GM12878 (cell line): ENCODE measurements around the gene KIF22. TPM values are rescaled to one million over a fixed set of nuclear protein-coding genes. Genes with fewer than 3 reads are reported as not detected.
"Not testable (repeated sequence)": the region's sequence is repeated elsewhere in the genome, so short reads cannot be mapped to it uniquely, and the experiment has no call there.

Experiments used
- ATAC-seq: fragments of 200-7000 bp; cut with Tn5 transposase; 3 replicates; pipeline ENCODE4 v1.9.1; 2020; ENCODE audit warnings: mild to moderate bottlenecking, moderate library complexity
- BruUV-seq: library from RNA; stranded (reverse); fragments of 400-500 nt; replicated peaks from 2 replicates; lab custom pipeline; 2021; lab: Mats Ljungman, UMichigan
- CTCF ChIA-PET: fragments of 300-600 bp; sonication (Branson Sonifier 250); formaldehyde crosslinking; extraction: SDS; loops from one replicate; lab custom pipeline; 2021; ENCODE audit warnings: inconsistent platforms; lab: Yijun Ruan, JAX
- POLR2A ChIA-PET: fragments of 350-600 bp; formaldehyde crosslinking; extraction: SDS; loops from one replicate; lab custom pipeline; 2021; ENCODE audit warnings: inconsistent platforms; lab: Charles Lee
- RAD21 ChIA-PET: fragments of 300-600 bp; sonication (Branson Sonifier 250); formaldehyde crosslinking; loops from one replicate; lab custom pipeline; 2023; ENCODE audit warnings: antibody characterized with exemption; ENCODE audit not compliant: unreplicated experiment; lab: Charles Lee
- SMC1A ChIA-PET: fragments of 300-600 bp; sonication (Branson Sonifier 250); formaldehyde crosslinking; loops from one replicate; lab custom pipeline; 2023; ENCODE audit not compliant: unreplicated experiment, uncharacterized antibody; lab: Charles Lee
- DNase-seq: peaks from one replicate; pipeline ENCODE4 v3.0.0-alpha.2; 2011; ENCODE audit warnings: low read depth, low spot score
- FAIRE-seq: peaks from 3 replicates; lab custom pipeline; 2011; peaks lifted over from hg19 to GRCh38; lab: Jason Lieb, UNC
- H2AFZ ChIP-seq: 2 replicates; pipeline ENCODE4 v1.6.0; 2011; ENCODE audit warnings: low read depth, low read length, control low read depth; ENCODE audit not compliant: control insufficient read depth
- H3K27ac ChIP-seq: 2 replicates; pipeline ENCODE4 v1.5.1; 2011; ENCODE audit warnings: control low read depth; ENCODE audit not compliant: control insufficient read depth, insufficient read depth
- H3K27me3 ChIP-seq, 2 experiments: replicated peaks in 1 of 2; 2 replicates each; pipeline versions ENCODE4 v1.6.0 to v1.6.1; 2011; ENCODE audit warnings: low read length in 1 of 2; ENCODE audit not compliant: control insufficient read depth in 2 of 2, insufficient read depth in 2 of 2
- H3K36me3 ChIP-seq, 2 experiments: 2 replicates each; pipeline ENCODE4 v1.5.1; 2011; ENCODE audit warnings: low read length in 1 of 2; ENCODE audit not compliant: control insufficient read depth in 2 of 2, insufficient read depth in 2 of 2
- H3K4me1 ChIP-seq: 2 replicates; pipeline ENCODE4 v1.6.1; 2011; ENCODE audit warnings: mild to moderate bottlenecking, low read length, moderate library complexity, mixed read lengths; ENCODE audit not compliant: control insufficient read depth, insufficient read depth
- H3K4me2 ChIP-seq: 2 replicates; pipeline ENCODE4 v1.6.0; 2011; ENCODE audit warnings: control low read depth; ENCODE audit not compliant: control insufficient read depth, insufficient read depth
- H3K4me3 ChIP-seq: fragments of 200-600 bp; sonication (generic); 2 replicates; pipeline ENCODE4 v1.5.1; 2016
- H3K79me2 ChIP-seq: 2 replicates; pipeline ENCODE4 v1.6.0; 2011; ENCODE audit warnings: low read length; ENCODE audit not compliant: control insufficient read depth, insufficient read depth
- H3K9ac ChIP-seq: 2 replicates; pipeline ENCODE4 v1.8.0; 2011; ENCODE audit warnings: low read length, control low read depth, mixed read lengths; ENCODE audit not compliant: control insufficient read depth, insufficient read depth
- H3K9me3 ChIP-seq: replicated peaks from 3 replicates; pipeline ENCODE4 v1.5.1; 2011; ENCODE audit warnings: mild to moderate bottlenecking, low read length; ENCODE audit not compliant: control insufficient read depth, insufficient read depth
- H4K20me1 ChIP-seq: 2 replicates; pipeline ENCODE4 v1.6.0; 2011; ENCODE audit not compliant: control insufficient read depth, insufficient read depth
- JUNB ChIP-seq: IDR thresholded peaks from 2 replicates; pipeline ENCODE4 v1.6.1; 2016; ENCODE audit warnings: antibody characterized with exemption, mild to moderate bottlenecking
- MXI1 ChIP-seq: fragments of 150-350 bp; IDR thresholded peaks from 2 replicates; pipeline ENCODE4 v1.6.1; 2011; ENCODE audit warnings: low read depth, mild to moderate bottlenecking, inconsistent platforms, low read length, improper control_type of control experiment
- WGBS: methylation state at CpG from one replicate; pipeline ENCODE4 v1.1.6; 2016; ENCODE audit warnings: low lambda C conversion rate; ENCODE audit not compliant: insufficient replicate concordance, insufficient coverage; ENCODE audit errors: missing lambda C conversion rate; 5-methylcytosine and 5-hydroxymethylcytosine counted together
- in situ Hi-C: fragments of 300-500 bp; cut with MboI; formaldehyde crosslinking; loops from 9 replicates; pipeline ENCODE4 v1.14.3; 2018; ENCODE audit warnings: mixed read lengths
- intact Hi-C: fragments of 100-400 bp; cut with micrococcal nuclease; formaldehyde crosslinking; loops from one replicate; pipeline ENCODE4 v1.14.2; 2022; ENCODE audit not compliant: unreplicated experiment
- polyA plus RNA-seq, 11 experiments: library from polyadenylated mRNA; depleted of rRNA in 4 of 11; unstranded in 6 of 11; stranded (reverse) in 5 of 11; fragments of >200 nt; fragmentation: Nextera tagmentation in 4 of 11; fragmentation: Illumina TruSeq in 1 of 11; extraction: Ambion mirVana in 4 of 11; extraction: Trizol in 1 of 11; gene quantifications; 1 replicate in 1 of 11; 2 replicates in 10 of 11; pipeline versions ENCODE4 v1.2.1 to v1.2.3, GENCODE V29; 2011 to 2016; ENCODE audit warnings: inconsistent platforms in 2 of 11, missing spikeins in 2 of 11, low read depth in 1 of 11
- total RNA-seq, 4 experiments: library from RNA; depleted of rRNA in 3 of 4; stranded (reverse); fragments of >200 nt in 3 of 4; fragmentation: Illumina TruSeq in 1 of 4; extraction: Trizol in 1 of 4; gene quantifications; 2 replicates each; pipeline versions ENCODE4 v1.2.1 to v1.2.3, GENCODE V29; 2013 to 2021
- TF ChIP-seq, protein P1 (sequence below): fragments of 450-650 bp; IDR thresholded peaks from 2 replicates; pipeline ENCODE4 v1.6.1; 2016; ENCODE audit warnings: mild to moderate bottlenecking

Gene KIF22
- total and polyA plus RNA-seq, 10 of the 15 experiments (the other 5 are each of a cell fraction or from before 2014, with no cell fraction given): 7.6 to 158 (median 132) TPM

DNA sequence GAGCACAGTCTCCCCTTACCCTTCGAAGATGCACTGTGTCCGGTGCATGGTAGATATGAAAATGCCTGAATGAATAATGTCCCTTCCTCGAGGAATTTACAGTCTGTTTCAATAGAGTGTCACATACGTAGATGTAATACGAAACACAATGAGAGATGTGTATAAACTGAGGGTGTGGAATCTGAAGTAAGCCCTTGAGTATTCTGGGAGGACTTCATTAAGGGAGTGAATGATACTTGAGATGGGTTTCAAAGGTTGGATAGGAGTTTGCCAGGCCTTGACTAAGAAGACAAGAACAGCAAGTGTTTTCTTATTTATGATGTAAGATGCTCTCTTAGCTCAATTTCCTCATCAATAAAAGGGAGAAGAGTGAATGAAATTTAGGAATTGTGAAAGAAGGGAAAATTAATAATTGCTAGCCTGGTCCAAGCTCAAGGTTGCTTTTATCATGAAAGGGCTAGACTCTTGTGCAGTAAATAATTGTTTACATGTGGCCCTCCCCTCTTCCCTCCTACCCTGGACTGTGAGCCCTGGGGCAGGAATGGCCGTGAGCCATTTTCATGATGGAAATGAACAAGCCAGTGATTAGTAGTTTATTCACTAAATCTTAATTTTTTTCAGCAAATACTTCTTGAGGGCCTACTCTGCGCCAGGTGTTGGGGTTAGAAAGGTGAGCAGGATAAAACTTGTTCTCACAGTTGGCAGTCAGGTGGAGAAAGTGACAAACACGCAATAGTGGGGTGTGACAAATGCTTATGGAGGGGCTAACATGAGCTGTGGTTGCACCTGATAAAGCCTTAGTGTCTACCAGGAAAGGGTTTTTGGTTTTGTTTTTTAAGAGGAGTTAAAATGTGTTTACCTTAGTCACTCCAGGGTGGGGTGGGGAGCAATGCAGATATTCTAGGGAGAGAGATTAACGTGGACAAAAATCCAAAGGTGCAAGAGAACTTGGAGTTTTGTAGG is 1.6 kb downstream of the KIF22 start:
- ChIA-PET POLR2A (interaction anchor here (0.6 to 1.5 kb wide), 3 partner anchors 25 to 839 kb away, joined by 3 to 4 read pairs (median 3); no protein-coding TSS in a partner anchor), CTCF (interaction anchor here (1.2 to 5.3 kb wide), 3 partner anchors 12 to 61 kb away, joined by 3 to 32 read pairs (median 24); partner anchors contain the start of gene PAGR1), RAD21 (interaction anchor here (0.6 to 1.4 kb wide), 4 partner anchors 16 to 92 kb away, joined by 3 to 4 read pairs (median 3); no protein-coding TSS in a partner anchor), SMC1A (interaction anchor here (1.0 to 6.4 kb wide), 4 partner anchors 11 to 64 kb away, joined by 3 to 38 read pairs (median 5); partner anchors contain the start of gene MVP)
- H3K27ac ChIP-seq: peak overlapping the region; percentile 79
- H4K20me1 ChIP-seq: no peaks in the 10 kb centered on the region
- H3K4me1 ChIP-seq: peaks cover 9% of the 10 kb centered on the region; the same call in 1 of the 2 replicates
- no peak overlapping the region for H2AFZ ChIP-seq
- BruUV-seq: no TSS peak
- in situ Hi-C loops (no loop called here), intact Hi-C loops (loop anchor here (5.0 kb wide), 1 partner anchor 90 kb away; no protein-coding TSS in a partner anchor)
- H3K4me2 ChIP-seq: peak overlapping the region; percentile 86
- peaks cover 0 to 8% of the 10 kb centered on the region in 2 experiments; a peak in 3 of 4 replicates for H3K36me3 ChIP-seq
- peaks cover 54% of the 10 kb centered on the region for H3K79me2 ChIP-seq
- WGBS: 36% methylated on average over 9 of the region's 9 CpGs
- H3K9me3 ChIP-seq: no peaks in the 10 kb centered on the region
- H3K4me3 ChIP-seq: peak overlapping the region; percentile 93
- 0 out of 2 replicates have a peak, but pooled peaks have one; percentile 22 for TF ChIP-seq MXI1
- no peak for TF ChIP-seq JUNB
- DNase-seq (no peak), FAIRE-seq (no peak), ATAC-seq (no peak)
- no peaks in the 10 kb centered on the region for H3K27me3 ChIP-seq
- H3K9ac ChIP-seq: peak overlapping the region; percentile 89

DNA sequence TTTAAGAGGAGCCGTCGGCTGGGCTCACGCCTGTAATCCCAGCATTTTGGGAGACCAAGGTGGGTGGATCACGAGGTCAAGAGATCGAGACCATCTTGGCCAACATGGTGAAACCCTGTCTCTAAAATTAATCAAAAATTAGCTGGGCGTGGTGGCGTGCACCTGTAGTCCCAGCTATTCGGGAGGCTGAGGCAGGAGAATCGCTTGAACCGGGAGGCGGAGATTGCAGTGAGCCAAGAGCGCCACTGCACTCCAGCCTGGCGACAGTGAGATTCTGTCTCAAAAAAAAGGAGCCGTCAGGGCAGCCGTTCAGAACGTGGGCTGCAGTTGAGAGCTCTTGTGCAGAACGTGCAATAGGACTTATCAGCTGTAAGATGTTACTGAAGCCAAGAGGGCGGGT is 2.6 kb downstream of the KIF22 start:
- BruUV-seq, H4K20me1 ChIP-seq, ATAC-seq: not testable (repeated sequence)
- Histone ChIP-seq H3K36me3 (peaks cover 0 to 12% of the 10 kb centered on the region in 2 experiments; a peak in 3 of 4 replicates), H3K4me2 (peak overlapping the region; percentile 86)
- TF ChIP-seq, protein P1, sequence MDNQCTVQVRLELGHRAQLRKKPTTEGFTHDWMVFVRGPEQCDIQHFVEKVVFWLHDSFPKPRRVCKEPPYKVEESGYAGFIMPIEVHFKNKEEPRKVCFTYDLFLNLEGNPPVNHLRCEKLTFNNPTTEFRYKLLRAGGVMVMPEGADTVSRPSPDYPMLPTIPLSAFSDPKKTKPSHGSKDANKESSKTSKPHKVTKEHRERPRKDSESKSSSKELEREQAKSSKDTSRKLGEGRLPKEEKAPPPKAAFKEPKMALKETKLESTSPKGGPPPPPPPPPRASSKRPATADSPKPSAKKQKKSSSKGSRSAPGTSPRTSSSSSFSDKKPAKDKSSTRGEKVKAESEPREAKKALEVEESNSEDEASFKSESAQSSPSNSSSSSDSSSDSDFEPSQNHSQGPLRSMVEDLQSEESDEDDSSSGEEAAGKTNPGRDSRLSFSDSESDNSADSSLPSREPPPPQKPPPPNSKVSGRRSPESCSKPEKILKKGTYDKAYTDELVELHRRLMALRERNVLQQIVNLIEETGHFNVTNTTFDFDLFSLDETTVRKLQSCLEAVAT: 0 out of 2 replicates have a peak, but pooled peaks have one; percentile 42
- TF ChIP-seq, all 136 proteins: peak for 1; not testable (repeated sequence) for 135
- CTCF ChIA-PET: interaction anchor here (0.6 to 5.3 kb wide), 2 partner anchors 11 to 840 kb away, joined by 3 to 24 read pairs; no protein-coding TSS in a partner anchor
- DNase-seq, POLR2A ChIA-PET, H3K27me3 ChIP-seq, FAIRE-seq, H3K9me3 ChIP-seq, RAD21 ChIA-PET, in situ Hi-C loops, H3K4me1 ChIP-seq, H3K27ac ChIP-seq, H2AFZ ChIP-seq, H3K9ac ChIP-seq: not testable (repeated sequence)
- H3K4me3 ChIP-seq: peak overlapping the region; percentile 93; the same call in 1 of the 2 replicates
- intact Hi-C loops: loop anchor here (5.0 kb wide), 1 partner anchor 91 kb away; no protein-coding TSS in a partner anchor
- WGBS: over 99% methylated on average over 18 of the region's 18 CpGs
- H3K79me2 ChIP-seq: peaks cover 54% of the 10 kb centered on the region
- SMC1A ChIA-PET: interaction anchor here (1.0 to 6.4 kb wide), 2 partner anchors 10 to 55 kb away, joined by 3 to 38 read pairs; no protein-coding TSS in a partner anchor
